Panc1 (cell line): ENCODE data around the gene DOCK3. TPM values are rescaled to one million over a fixed set of nuclear protein-coding genes. Genes with fewer than 3 reads are reported as not detected.

ENCODE experiments used
- ATAC-seq: fragments of 200-7000 bp; cut with Tn5 transposase; 2 replicates; pipeline ENCODE4 v1.9.1; 2020; ENCODE audit warnings: mild to moderate bottlenecking, moderate library complexity
- BruUV-seq: library from RNA; stranded (reverse); fragments of 400-500 nt; replicated peaks from 2 replicates; lab custom pipeline; 2021; lab: Mats Ljungman, UMichigan
- CTCF ChIA-PET: fragments of 300-600 bp; sonication (Branson Sonifier 250); formaldehyde crosslinking; loops from one replicate; lab custom pipeline; 2022; ENCODE audit warnings: antibody characterized with exemption; lab: Charles Lee
- POLR2A ChIA-PET: fragments of 300-600 bp; sonication (Branson Sonifier 250); formaldehyde crosslinking; loops from one replicate; lab custom pipeline; 2022; ENCODE audit warnings: antibody characterized with exemption; lab: Charles Lee
- DNase-seq: peaks from one replicate; pipeline ENCODE4 v3.0.0-alpha.2; 2010; ENCODE audit warnings: low read depth, low spot score
- H3K27ac ChIP-seq: 2 replicates; pipeline ENCODE4 v1.5.1; 2011; ENCODE audit warnings: mild to moderate bottlenecking, low read length, inconsistent platforms
- H3K27me3 ChIP-seq: fragments of 200-500 bp; sonication (Bioruptor generic); 2 replicates; pipeline ENCODE4 v1.6.0; 2014; ENCODE audit warnings: low read length, inconsistent platforms; ENCODE audit not compliant: control insufficient read depth, insufficient read depth
- H3K36me3 ChIP-seq: fragments of 200-500 bp; sonication (Bioruptor generic); 2 replicates; pipeline ENCODE4 v1.5.1; 2014; ENCODE audit warnings: inconsistent platforms, mild to moderate bottlenecking, low read length, moderate library complexity; ENCODE audit not compliant: control insufficient read depth, insufficient read depth
- H3K4me1 ChIP-seq: 2 replicates; pipeline ENCODE4 v1.5.1; 2011; ENCODE audit warnings: inconsistent platforms, mild to moderate bottlenecking, low read length, moderate library complexity; ENCODE audit not compliant: control insufficient read depth, insufficient read depth
- H3K4me3 ChIP-seq, 2 experiments: 2 replicates each; pipeline ENCODE4 v1.5.1; 2011 to 2012; ENCODE audit warnings: low read depth in 2 of 2, low read length in 2 of 2, mild to moderate bottlenecking in 2 of 2, inconsistent platforms in 1 of 2, moderate library complexity in 1 of 2
- H3K9me3 ChIP-seq: fragments of 200-500 bp; sonication (Bioruptor generic); 2 replicates; pipeline ENCODE4 v1.5.1; 2014; ENCODE audit warnings: low read depth, mild to moderate bottlenecking, inconsistent platforms, low read length, moderate library complexity; ENCODE audit not compliant: control insufficient read depth, insufficient read depth
- POLR2AphosphoS5 ChIP-seq: IDR thresholded peaks from 2 replicates; pipeline ENCODE4 v1.6.1; 2012; ENCODE audit warnings: mild to moderate bottlenecking, low read depth, low read length, moderate library complexity
- SIN3A ChIP-seq: IDR thresholded peaks from 2 replicates; pipeline ENCODE4 v1.6.1; 2012; ENCODE audit warnings: low read depth, mild to moderate bottlenecking, low read length, moderate library complexity, borderline replicate concordance; ENCODE audit not compliant: insufficient read depth
- TCF7L2 ChIP-seq: IDR thresholded peaks from 2 replicates; pipeline ENCODE4 v1.6.1; 2011; ENCODE audit warnings: mild to moderate bottlenecking, low read depth, low read length, inconsistent platforms
- in situ Hi-C: cut with HindIII; loops from 2 replicates; pipeline ENCODE4 v1.10.0; 2016; ENCODE audit warnings: low sequenced_read_pairs, low pct_unique_long_range_greater_than_20kb
- intact Hi-C: fragments of 100-400 bp; cut with micrococcal nuclease; formaldehyde crosslinking; loops from one replicate; pipeline ENCODE4 v1.10.0; 2022; ENCODE audit not compliant: unreplicated experiment
- total RNA-seq: library from RNA; stranded (reverse); gene quantifications from one replicate; pipeline ENCODE4 v1.2.1, GENCODE V29; 2021; ENCODE audit not compliant: unreplicated experiment
- TF ChIP-seq, protein P1 (sequence below), 2 experiments: IDR thresholded peaks; 2 replicates each; pipeline ENCODE4 v1.6.1; 2011 to 2012; ENCODE audit warnings: low read depth in 2 of 2, control low read depth in 1 of 2, low read length in 1 of 2, mild to moderate bottlenecking in 1 of 2, moderate library complexity in 1 of 2; ENCODE audit not compliant: insufficient read depth in 1 of 2
- TF ChIP-seq, protein P2 (sequence below): fragments of 450-650 bp; IDR thresholded peaks from 2 replicates; pipeline ENCODE4 v1.5.1; 2017; ENCODE audit warnings: mild to moderate bottlenecking

The DOCK3 gene
- total RNA-seq, 1 experiment from 2014 or later, result 0.21 TPM

DNA sequence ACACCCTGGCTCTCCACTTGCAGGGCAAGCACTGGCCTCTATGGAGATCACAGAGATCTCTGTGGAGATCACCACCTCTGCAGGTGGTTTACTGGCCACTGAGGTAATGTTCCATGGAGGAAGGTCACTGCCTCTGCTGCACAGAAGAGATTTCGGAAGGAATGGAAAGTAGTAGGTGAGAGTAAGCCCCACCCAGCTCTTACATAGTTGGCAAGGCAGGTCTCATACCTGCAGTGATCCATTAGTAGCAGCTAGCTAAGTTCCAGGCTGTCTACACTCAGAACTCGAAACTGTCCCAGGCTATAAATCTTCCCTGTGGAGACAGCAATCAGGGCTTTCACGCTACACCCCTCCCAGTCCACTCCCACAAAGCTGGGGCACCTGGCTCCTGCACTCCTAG lies 516.1 kb downstream of the DOCK3 start:
- ChIA-PET CTCF (no interaction called here), POLR2A (no interaction called here)

GRCh38 chr3:51191768-51192167 lies 517.0 kb downstream of the DOCK3 start:
- ATAC-seq (no peak), DNase-seq (no peak)
- ChIA-PET CTCF (no interaction called here), POLR2A (no interaction called here)
- in situ Hi-C loops, result no loop called here
- Histone ChIP-seq H3K36me3 (no peaks in the 10 kb centered on the region), H3K27me3 (no peaks in the 10 kb centered on the region), H3K9me3 (no peaks in the 10 kb centered on the region), H3K4me3 (no peak overlapping the region), H3K27ac (no peak overlapping the region), H3K4me1 (no peaks in the 10 kb centered on the region)
- no TSS peak for BruUV-seq
- TF ChIP-seq, protein P1, sequence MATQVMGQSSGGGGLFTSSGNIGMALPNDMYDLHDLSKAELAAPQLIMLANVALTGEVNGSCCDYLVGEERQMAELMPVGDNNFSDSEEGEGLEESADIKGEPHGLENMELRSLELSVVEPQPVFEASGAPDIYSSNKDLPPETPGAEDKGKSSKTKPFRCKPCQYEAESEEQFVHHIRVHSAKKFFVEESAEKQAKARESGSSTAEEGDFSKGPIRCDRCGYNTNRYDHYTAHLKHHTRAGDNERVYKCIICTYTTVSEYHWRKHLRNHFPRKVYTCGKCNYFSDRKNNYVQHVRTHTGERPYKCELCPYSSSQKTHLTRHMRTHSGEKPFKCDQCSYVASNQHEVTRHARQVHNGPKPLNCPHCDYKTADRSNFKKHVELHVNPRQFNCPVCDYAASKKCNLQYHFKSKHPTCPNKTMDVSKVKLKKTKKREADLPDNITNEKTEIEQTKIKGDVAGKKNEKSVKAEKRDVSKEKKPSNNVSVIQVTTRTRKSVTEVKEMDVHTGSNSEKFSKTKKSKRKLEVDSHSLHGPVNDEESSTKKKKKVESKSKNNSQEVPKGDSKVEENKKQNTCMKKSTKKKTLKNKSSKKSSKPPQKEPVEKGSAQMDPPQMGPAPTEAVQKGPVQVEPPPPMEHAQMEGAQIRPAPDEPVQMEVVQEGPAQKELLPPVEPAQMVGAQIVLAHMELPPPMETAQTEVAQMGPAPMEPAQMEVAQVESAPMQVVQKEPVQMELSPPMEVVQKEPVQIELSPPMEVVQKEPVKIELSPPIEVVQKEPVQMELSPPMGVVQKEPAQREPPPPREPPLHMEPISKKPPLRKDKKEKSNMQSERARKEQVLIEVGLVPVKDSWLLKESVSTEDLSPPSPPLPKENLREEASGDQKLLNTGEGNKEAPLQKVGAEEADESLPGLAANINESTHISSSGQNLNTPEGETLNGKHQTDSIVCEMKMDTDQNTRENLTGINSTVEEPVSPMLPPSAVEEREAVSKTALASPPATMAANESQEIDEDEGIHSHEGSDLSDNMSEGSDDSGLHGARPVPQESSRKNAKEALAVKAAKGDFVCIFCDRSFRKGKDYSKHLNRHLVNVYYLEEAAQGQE (IDR thresholded peaks at IDR 0.05; ENCODE audit: insufficient read depth in 1 of 2, low read depth in 2 of 2, low read length in 1 of 2), result no peak
- TF ChIP-seq, protein P2, sequence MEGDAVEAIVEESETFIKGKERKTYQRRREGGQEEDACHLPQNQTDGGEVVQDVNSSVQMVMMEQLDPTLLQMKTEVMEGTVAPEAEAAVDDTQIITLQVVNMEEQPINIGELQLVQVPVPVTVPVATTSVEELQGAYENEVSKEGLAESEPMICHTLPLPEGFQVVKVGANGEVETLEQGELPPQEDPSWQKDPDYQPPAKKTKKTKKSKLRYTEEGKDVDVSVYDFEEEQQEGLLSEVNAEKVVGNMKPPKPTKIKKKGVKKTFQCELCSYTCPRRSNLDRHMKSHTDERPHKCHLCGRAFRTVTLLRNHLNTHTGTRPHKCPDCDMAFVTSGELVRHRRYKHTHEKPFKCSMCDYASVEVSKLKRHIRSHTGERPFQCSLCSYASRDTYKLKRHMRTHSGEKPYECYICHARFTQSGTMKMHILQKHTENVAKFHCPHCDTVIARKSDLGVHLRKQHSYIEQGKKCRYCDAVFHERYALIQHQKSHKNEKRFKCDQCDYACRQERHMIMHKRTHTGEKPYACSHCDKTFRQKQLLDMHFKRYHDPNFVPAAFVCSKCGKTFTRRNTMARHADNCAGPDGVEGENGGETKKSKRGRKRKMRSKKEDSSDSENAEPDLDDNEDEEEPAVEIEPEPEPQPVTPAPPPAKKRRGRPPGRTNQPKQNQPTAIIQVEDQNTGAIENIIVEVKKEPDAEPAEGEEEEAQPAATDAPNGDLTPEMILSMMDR, result no peak
- TF ChIP-seq SIN3A, result no peak
- TF ChIP-seq POLR2AphosphoS5, result no peak
- no peak for TF ChIP-seq TCF7L2
- intact Hi-C loops, result no loop called here

More for the DNA sequence above, 516.1 kb downstream of the DOCK3 start:
- Histone ChIP-seq H3K9me3 (no peaks in the 10 kb centered on the region), H3K4me3 (no peak overlapping the region), H3K4me1 (no peaks in the 10 kb centered on the region), H3K27me3 (no peaks in the 10 kb centered on the region), H3K36me3 (no peaks in the 10 kb centered on the region), H3K27ac (no peak overlapping the region)
- intact Hi-C loops, result no loop called here
- in situ Hi-C loops, result no loop called here
- ATAC-seq (no peak), DNase-seq (no peak)
- no TSS peak for BruUV-seq
- TF ChIP-seq, protein P2, result no peak
- TF ChIP-seq POLR2AphosphoS5 (no peak), TCF7L2 (no peak), SIN3A (no peak)
- TF ChIP-seq, protein P1 (IDR thresholded peaks at IDR 0.05; ENCODE audit: insufficient read depth in 1 of 2, low read depth in 2 of 2, low read length in 1 of 2), result no peak
